ENCODE results near the gene LRR1.
"Not testable (repeated sequence)": the region's sequence is repeated elsewhere in the genome, so short reads cannot be mapped to it uniquely, and the experiment has no call there.

LRR1 gene, protein sequence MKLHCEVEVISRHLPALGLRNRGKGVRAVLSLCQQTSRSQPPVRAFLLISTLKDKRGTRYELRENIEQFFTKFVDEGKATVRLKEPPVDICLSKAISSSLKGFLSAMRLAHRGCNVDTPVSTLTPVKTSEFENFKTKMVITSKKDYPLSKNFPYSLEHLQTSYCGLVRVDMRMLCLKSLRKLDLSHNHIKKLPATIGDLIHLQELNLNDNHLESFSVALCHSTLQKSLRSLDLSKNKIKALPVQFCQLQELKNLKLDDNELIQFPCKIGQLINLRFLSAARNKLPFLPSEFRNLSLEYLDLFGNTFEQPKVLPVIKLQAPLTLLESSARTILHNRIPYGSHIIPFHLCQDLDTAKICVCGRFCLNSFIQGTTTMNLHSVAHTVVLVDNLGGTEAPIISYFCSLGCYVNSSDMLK

DNA sequence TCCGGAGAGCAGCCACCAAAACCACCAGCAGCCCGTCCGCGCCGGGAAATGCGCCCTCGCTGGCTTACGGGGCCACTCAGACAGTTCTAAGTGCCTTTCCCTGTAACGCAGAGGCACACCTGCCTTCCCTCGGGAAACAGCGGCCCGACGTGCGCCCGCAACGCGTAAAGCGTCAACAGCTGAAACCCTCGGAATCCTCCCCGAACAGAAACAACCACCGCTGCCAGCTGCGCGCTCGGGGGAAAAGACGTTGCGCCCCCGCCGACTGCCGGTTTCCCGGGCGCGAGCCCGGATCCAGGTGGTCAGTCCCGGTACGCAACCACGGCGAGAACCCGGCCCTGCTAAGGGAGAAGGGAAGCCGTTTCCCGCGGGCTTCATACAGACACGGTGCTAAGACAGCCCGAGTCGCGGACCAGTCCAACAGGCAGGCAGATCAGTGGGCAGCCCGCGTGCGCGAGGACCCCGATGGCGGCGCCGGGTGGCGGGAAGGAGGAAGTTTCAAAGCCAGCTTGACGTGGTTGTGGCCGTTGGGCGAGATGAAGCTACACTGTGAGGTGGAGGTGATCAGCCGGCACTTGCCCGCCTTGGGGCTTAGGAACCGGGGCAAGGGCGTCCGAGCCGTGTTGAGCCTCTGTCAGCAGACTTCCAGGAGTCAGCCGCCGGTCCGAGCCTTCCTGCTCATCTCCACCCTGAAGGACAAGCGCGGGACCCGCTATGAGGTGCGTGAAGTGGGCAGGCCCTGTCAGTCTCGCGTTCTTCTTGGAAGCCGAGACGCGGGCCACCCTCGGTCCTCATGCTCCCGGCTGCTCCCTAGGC, at the start of gene LRR1:
Gene LRR1 (plus strand): TSS at position 456 of the 816 bp plus-strand sequence. CDS start 81 bp downstream, at position 537.
- FAIRE-seq: peak; percentile 87
- peak; percentile 93 for DNase-seq (ENCODE audit: low spot score)

DNA sequence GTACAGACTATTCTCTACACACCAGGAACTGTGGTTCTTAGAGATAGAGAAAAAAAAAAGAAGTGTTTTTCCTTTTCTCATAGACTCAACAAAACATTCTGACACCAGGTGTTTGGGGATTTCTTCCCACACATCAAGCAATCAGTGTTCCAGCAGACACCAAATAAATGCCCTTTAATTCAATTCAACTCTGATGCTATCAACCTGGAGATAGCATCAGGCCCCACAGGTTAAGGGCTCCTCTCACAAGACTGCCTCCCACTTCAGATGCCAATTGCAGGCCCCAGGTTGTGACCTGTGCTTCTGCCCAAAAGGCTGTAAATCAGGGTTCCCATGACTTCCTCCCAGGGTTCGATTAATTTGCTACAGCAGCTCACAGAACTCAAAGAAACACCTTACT, 49.3 kb upstream of the LRR1 start:
- no peak for FAIRE-seq
- DNase-seq (ENCODE audit: low spot score): no peak

DNA sequence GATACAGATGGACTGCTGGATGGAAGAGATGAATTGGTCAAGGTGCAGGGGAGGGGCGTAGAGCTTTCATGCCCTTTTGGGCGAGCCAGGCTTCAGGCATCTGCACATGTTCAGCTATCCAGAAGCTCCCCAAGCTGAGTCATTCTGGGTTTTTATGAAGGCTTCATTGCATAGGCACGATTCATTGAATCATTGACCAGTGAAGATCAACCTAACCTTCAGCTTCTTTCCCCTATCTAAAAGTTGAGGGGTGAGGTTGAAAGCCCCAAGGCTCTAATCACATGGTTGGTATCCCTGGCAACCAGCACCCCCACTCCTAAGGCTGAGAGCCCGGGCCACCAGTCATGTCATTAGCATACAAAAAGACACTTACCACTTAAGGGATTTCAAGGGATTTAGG, 48.9 kb upstream of the LRR1 start:
- FAIRE-seq (no peak), DNase-seq (ENCODE audit: low spot score) (no peak)

DNA sequence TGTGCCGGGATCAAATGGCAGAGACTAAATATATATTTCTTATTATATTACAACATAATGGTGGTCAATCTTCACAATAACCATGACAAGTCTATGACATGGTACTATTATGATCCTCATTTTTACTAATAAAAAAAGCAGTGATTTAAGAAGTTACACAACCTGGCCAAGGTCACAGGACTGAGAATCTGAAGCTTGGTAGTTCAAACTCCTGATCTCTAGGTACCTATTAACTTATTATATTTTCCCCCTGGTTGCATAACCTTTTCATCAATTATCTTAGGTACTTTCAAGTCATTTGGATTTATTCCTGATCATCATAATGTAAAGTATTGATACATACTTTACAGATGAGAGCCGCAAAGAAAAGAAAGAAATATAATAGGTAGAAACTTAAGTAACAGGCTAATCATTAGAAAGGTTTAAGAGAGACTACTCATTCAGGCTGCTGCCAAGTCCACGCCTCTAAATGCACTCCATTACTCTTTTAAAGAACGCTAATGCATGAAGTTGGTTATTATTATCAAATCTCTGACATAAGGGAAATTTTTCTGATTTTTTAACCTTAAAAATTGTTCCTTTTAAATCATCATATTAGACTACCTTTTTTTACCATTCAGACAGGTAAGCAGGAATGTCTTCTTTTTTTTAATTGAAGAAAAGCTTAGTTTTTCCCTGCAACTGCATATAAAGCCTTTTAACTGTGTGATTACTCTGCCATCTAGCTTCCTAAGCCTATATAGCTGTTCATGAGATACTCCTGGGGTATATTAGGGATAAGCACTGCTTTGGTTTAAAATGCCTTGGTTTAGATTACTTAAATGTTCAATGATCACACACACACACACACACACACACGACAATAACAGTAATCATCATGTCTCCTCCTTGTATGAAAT, 48.2 kb upstream of the LRR1 start:
- FAIRE-seq (peak; percentile 58), DNase-seq (ENCODE audit: low spot score) (peak; percentile 43)

DNA sequence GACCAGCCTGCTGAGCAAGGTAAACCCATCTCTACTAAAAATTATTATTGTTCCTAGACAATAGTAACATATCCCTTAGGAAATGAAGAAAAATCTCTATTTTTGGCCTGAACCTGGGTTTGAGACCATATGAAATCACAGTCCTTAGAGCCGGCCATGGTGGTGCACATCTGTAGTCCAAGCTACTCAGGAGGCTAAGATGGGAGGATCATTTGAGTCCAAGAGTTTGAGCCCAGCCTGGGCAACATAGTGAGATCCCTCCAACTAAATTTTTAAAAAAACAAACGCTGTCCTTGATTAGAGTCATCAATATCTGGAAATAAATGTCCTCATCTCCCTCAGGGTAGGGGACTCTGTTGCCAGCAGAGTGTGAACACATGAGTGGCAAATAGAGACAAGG, 47.2 kb upstream of the LRR1 start:
- no peak for DNase-seq (ENCODE audit: low spot score)
- no peak for FAIRE-seq

DNA sequence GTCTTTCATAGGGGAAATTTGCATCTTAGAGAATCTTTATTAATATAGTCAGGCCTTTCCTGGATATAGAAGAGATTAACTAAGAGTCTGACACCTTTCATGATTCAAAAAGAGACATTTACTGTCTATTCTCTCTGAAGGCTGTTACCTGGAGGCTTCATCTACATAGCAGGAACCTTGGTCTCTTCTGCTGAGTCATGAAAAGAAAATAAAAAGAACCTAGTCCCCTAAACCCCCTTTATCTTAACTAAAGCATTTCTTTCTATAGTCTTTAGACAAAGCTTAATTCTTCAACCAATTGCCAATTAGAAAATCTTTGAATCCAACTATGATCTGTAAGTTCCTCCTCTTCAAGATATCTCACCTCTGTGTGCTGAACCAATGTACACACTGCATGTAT, 45.6 kb upstream of the LRR1 start:
- FAIRE-seq: no peak
- no peak for DNase-seq (ENCODE audit: low spot score)

DNA sequence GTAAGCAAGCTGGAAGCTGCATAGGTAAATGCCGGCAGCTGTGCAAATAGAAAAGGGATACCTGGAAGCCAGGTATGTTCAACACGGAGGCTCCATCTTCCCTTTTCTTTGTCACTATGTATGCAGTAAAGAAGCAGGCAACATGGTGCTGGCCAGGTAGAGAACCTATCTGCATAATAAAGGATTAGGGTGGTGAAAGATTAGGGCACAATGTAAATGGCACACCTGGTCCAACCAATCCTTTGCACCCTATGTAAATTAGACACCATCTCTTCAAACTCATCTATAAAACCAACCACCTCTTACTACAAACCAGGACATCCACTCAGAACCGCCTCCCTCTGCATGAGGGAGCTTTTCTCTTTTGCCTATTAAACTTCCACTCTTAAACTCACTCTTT, 44.8 kb upstream of the LRR1 start:
- FAIRE-seq: no peak
- DNase-seq (ENCODE audit: low spot score): no peak

DNA sequence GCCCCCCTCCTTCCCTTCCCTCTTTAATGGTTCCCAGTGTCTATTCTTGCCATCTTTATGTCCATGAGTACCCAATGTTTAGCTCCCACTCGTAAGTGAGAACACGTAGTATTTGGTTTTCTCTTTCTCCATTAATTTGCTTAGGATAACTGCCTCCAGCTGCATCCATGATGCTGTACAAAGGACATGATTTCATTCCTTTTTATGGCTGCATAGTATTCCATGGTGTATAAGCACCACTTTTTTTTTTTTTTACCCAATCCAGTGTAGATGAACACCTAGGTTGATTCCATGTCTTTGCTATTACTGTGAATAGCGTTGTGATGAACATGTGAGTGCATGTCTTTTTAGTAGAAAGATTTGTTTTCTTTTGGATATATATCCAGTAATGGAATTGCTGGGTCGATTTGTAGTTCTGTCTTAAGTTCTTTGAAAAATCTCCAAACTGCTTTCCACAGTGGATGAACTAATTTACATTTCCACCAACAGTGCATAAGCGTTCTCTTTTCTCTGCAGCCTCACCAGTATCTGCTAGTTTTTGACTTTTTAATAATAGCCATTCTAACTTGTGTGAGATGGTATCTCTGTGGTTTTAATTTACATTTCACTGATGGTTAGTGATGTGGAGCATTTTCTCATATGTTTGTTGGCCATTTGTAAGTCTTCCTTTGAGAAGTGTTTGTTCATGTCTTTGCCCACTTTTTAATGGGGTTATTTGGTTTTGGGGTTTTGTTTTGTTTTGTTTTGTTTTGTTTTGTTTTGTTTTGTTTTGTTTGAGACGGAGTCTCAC, 38.6 kb upstream of the LRR1 start:
- FAIRE-seq: peak; percentile 55
- DNase-seq (ENCODE audit: low spot score): no peak

DNA sequence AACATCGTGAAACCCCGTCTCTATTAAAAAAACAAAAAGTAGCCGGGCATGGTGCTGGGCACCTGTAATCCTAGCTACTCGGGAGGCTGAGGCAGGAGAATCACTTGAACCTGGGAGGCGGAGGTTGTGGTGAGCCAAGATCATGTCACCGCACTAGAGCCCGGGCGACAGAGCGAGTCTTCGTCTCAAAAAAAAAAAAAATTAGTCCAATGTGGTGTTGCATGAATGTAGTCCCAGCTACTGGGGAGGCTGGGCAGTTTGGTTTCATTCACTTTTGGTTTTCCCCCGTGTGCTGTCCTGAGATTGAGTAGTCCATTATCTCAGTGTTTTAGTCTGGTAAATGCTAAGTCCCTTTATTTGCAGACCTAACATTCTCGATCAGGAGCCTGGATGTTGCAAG, 32.0 kb upstream of the LRR1 start:
- no peak for DNase-seq (ENCODE audit: low spot score)
- FAIRE-seq: no peak

DNA sequence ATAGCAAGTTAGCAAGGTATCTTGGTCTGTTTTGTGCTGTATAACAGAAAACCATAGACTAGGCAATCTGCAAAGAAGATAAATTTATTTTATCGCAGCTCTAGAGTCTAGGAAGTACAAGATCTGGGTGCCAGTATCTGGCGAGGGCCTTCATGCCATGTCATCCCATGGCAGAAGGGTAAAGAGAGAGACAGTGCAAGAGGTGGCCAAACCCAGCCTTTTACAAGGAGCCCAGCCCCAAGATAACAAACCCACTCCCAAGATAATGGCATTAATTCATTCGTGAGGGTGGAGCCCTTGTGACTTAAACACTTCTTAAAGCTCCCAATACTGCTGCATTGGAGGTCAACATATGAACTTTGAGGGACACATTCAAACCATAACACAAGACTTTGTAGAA, 29.5 kb upstream of the LRR1 start:
- FAIRE-seq: no peak
- DNase-seq (ENCODE audit: low spot score): no peak

DNA sequence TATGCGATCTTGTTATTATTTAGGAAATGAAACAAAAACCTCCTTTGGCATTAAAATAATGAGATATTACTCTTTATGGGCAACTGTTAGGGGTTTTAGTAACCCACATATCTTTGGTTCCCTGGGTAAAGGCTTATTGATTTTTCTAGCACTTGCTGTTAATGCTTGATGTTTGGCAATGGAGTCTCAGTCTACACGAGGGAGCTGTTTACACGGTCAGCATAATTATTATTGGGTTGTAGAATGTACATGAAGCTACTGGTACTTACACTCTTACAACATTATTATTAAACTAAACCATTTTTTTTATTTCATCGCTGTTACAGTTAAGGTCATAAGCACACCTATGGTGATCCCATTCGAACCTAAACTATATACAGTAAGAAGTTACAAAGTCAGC, 24.7 kb upstream of the LRR1 start:
- DNase-seq (ENCODE audit: low spot score): no peak
- no peak for FAIRE-seq

DNA sequence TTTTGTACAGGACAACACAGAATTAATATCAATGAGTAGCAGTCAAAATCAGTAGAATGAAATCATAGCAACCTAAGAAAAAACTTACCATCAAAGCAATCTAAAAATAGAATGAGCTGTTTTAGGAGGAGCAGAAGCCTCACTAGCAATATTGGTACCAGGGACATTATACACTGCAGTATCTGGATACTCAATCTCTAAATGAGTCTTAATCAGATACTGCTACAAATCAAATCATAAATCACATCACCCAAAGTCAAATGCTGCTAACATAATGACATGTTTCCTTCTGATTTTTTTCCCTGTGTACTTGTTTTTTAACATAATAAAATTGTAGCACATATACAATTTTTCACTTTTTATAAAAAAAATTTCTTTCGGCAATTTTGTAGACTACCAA, 20.6 kb upstream of the LRR1 start:
- FAIRE-seq: no peak
- no peak for DNase-seq (ENCODE audit: low spot score)

DNA sequence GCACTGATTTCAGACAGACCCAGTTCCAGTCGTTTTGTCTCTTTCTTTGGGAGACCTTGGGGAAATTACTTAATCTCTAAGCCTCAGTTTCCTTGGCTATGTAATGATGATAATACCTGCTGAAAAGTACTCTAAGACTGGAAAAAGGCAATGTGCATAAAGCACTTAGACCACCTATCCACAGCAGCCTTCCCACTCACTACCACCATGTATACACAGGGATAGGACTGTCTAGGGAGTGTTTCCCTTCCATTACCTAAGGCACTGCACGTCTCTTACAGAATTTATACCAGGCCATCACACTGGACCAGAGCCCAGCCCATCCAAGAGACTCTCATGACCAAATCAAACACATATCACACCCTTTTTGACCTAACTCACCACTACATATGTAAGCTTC, 18.9 kb upstream of the LRR1 start:
- no peak for FAIRE-seq

DNA sequence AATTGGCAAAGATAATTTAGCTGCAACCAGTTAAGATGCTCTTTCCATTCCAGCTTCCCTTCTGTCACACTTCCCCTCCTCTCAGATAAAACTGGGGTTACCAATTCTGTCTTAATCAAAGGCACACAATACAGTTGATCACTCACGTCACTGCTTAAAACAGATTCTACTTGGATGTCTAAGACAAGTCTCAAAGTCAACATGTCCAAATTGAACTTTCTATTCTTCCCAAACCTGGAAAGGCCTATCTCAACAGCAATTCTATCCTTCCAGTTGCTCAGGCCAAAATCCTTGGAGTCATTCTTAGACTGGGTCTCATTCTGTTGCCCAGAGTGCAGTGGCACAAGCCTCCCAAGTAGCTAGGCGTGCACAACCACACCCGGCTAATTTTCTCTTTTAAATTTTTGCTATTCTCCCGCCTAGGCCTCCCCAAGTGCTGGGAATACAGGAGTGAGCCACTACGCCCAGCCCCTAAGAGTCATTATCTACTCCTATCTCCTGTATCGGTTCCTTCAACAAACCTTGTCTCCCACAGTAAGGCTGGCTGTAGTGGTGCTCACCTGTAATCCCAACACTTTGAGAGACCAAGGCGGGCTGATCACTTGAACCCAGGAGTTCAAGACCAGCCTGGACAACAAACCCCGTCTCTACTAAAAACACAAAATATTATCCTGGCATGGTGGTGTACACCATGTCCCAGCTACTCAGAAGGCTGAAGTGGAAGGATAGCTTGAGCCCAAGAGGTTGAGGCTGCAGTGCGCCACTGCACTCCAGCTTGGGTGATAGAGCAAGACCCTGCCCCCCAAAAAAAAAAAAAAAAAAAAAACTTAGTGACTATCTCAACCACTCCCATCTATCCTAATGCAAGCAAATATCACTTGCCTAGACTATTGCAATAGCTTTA, 17.3 kb upstream of the LRR1 start:
- DNase-seq (ENCODE audit: low spot score): no peak

More for the DNA sequence above, 18.9 kb upstream of the LRR1 start:
- DNase-seq (ENCODE audit: low spot score): no peak

DNA sequence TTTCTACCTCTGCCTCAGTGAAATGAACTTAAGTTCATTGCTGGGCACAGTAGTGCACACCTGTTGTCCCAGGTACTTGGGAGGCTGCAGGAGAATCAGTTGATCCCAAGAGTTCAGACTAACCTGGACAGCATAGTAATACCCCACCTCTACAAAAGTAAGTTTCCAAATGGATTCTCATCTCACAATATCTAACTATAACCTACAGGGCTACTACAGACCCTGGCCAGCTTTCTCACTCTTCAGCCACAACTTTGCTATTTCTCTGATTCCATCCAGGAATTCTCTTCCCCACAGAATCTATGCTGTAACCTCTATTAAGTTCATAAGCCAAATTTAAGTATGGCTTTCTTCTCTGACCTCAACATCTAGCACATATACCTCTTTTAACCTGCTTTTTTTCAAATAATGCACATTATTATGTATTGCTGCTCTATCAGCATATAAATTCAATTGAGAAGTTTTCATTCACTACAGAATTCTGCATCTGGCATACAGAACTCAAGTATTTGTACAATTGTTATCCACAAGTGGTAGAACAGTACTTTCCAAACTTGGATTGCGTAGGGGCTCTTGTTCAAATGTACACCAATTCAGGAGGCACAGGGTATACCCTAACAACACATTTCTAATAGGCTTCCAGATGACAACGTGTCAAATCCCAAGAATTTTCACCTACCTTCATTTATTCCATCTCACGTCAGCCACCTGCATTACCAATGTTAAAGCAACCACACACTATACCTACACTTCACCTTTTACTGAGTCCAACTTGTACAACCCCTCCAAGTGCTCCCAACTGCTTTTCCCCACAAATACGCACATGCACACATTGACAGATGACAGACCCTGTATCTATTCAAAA, 16.4 kb upstream of the LRR1 start:
- DNase-seq (ENCODE audit: low spot score) (no peak), FAIRE-seq (no peak)

More for the DNA sequence above, 17.3 kb upstream of the LRR1 start:
- no peak for FAIRE-seq

DNA sequence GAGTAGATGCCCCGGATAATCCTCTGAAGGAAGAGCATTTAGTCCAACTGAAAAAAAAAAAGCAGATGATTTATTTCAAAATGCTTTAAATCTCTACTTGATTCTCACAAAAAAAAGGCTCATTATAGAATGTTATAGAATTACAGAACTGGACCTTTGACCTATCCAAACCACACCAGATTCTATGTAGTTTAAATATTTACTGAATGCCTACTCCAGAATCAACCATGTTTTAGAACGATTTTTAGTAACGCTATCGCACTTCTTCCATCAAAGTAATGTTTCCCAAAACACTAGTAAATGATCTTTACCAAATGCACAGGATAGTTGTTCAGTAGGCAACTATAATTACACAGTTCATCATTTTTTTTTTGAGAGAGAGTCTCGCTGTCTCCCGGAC, 15.1 kb upstream of the LRR1 start:
- FAIRE-seq (no peak), DNase-seq (ENCODE audit: low spot score) (no peak)

DNA sequence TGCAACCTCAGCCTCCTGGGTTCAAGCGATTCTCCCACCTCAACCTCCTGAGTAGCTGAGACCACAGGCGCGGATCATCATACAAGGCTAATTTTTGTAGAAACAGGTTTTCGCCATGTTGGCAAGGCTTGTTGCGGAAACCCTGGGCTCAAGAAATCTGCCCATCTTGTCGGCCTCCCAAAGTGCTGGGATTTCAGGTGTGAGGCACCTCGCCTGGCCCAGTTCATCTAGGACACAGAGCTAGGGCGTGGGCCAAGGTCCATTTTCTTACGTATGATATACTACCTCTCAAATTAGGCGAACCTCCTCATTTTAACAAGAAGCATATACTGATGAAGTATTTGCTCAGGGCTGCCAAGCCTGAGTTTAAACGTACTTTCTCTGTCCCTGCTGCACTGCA, 14.7 kb upstream of the LRR1 start:
- FAIRE-seq (no peak), DNase-seq (ENCODE audit: low spot score) (no peak)

DNA sequence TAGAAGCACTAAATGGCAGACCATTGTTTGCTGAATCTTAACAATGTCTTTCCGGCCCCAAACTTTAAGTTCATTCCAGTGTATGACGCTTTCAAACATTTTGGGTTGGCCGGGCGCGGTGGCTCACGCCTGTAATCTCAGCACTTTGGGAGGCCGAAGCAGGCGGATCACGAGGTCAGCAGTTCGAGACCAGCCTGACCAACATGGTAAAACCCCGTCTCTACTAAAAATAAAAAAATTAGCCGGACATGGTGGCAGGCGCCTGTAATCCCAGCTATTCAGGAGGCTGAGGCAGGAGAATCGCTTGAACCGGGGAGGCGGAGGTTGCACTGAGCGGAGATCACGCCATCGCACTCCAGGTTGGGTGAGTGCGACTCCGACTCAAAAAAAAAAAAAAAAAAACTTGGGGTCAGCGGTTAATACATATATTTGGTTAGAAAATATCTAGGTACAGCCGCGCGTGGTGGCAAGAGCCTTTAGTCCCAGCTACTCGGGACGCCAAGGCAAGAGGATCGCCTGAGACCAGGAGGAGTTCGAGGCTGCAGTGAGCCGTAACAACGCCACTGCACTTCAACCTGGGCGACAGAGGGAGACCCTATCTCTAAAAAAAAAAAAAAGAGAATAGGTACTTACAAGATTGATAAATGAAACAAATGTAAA, 13.6 kb upstream of the LRR1 start:
- not testable (repeated sequence) for DNase-seq (ENCODE audit: low spot score); FAIRE-seq

All from urothelium cell line (cell line).